H9 (cell line): Measurements from ENCODE around the gene LYVE1. TPM values are rescaled to one million over a fixed set of nuclear protein-coding genes. Genes with fewer than 3 reads are reported as not detected.

Experiments
- DNase-seq: peaks from one replicate; pipeline ENCODE4 v3.0.0-alpha.2; 2017
- H2AFZ ChIP-seq: one replicate; pipeline ENCODE4 v1.6.1; 2013; ENCODE audit warnings: mild to moderate bottlenecking, low read length, control low read depth, moderate library complexity
- H2AK5ac ChIP-seq: 2 replicates; pipeline ENCODE4 v1.6.1; 2013; ENCODE audit warnings: low read length, control low read depth, mixed read lengths; ENCODE audit not compliant: insufficient read length
- H2BK120ac ChIP-seq: one replicate; pipeline ENCODE4 v1.6.1; 2013; ENCODE audit warnings: low read depth, mild to moderate bottlenecking, low read length, control low read depth, inconsistent platforms; ENCODE audit not compliant: poor library complexity, severe bottlenecking
- H2BK12ac ChIP-seq: 2 replicates; pipeline ENCODE4 v1.6.1; 2013; ENCODE audit warnings: low read length, control low read depth, mixed read lengths, low read depth; ENCODE audit not compliant: insufficient read length
- H2BK15ac ChIP-seq: 2 replicates; pipeline ENCODE4 v1.6.1; 2013; ENCODE audit warnings: low read depth, low read length, control low read depth
- H2BK20ac ChIP-seq: one replicate; pipeline ENCODE4 v1.6.1; 2013; ENCODE audit warnings: low read depth, mild to moderate bottlenecking, low read length, control low read depth, inconsistent platforms; ENCODE audit not compliant: poor library complexity, severe bottlenecking
- H2BK5ac ChIP-seq: 2 replicates; pipeline ENCODE4 v1.6.1; 2013; ENCODE audit warnings: low read length, control low read depth, mixed read lengths; ENCODE audit not compliant: insufficient read length
- H3K14ac ChIP-seq: 2 replicates; pipeline ENCODE4 v1.6.1; 2013; ENCODE audit warnings: low read length, control low read depth; ENCODE audit not compliant: insufficient read depth
- H3K18ac ChIP-seq: 2 replicates; pipeline ENCODE4 v1.6.1; 2013; ENCODE audit warnings: low read depth, mild to moderate bottlenecking, mixed read lengths, low read length, control low read depth; ENCODE audit not compliant: insufficient read length
- H3K23ac ChIP-seq: 2 replicates; pipeline ENCODE4 v1.6.1; 2013; ENCODE audit warnings: low read length, control low read depth, mixed read lengths, low read depth; ENCODE audit not compliant: insufficient read length
- H3K23me2 ChIP-seq: 2 replicates; pipeline ENCODE4 v1.6.1; 2013; ENCODE audit warnings: low read depth, mild to moderate bottlenecking, mixed read lengths, low read length, control low read depth; ENCODE audit not compliant: insufficient read length, poor library complexity, severe bottlenecking
- H3K27ac ChIP-seq: 2 replicates; pipeline ENCODE4 v1.5.1; 2013; ENCODE audit warnings: low read length, control low read depth, mixed read lengths, low read depth; ENCODE audit not compliant: insufficient read length
- H3K27me3 ChIP-seq: 2 replicates; pipeline ENCODE4 v1.6.1; 2013; ENCODE audit warnings: low read length, control low read depth, inconsistent platforms; ENCODE audit not compliant: insufficient read depth
- H3K4ac ChIP-seq: 2 replicates; pipeline ENCODE4 v1.6.1; 2013; ENCODE audit warnings: low read depth, mild to moderate bottlenecking, control low read depth, inconsistent platforms, low read length, moderate library complexity
- H3K4me1 ChIP-seq: 2 replicates; pipeline ENCODE4 v1.6.1; 2013; ENCODE audit warnings: low read length, control low read depth, inconsistent platforms; ENCODE audit not compliant: insufficient read depth
- H3K4me2 ChIP-seq: 2 replicates; pipeline ENCODE4 v1.6.1; 2013; ENCODE audit warnings: low read length, control low read depth, mixed read lengths; ENCODE audit not compliant: insufficient read length, insufficient read depth
- H3K56ac ChIP-seq: 2 replicates; pipeline ENCODE4 v1.6.1; 2013; ENCODE audit warnings: low read depth, mild to moderate bottlenecking, mixed read lengths, low read length, control low read depth; ENCODE audit not compliant: insufficient read length
- H3K79me1 ChIP-seq: 2 replicates; pipeline ENCODE4 v1.6.1; 2013; ENCODE audit warnings: low read depth, mild to moderate bottlenecking, moderate library complexity, low read length, control low read depth, inconsistent platforms; ENCODE audit not compliant: insufficient read depth, poor library complexity, severe bottlenecking
- H3K79me2 ChIP-seq: 2 replicates; pipeline ENCODE4 v1.6.1; 2013; ENCODE audit warnings: low read length, control low read depth, inconsistent platforms; ENCODE audit not compliant: insufficient read depth
- H3K9ac ChIP-seq: 2 replicates; pipeline ENCODE4 v1.6.1; 2013; ENCODE audit warnings: low read length, control low read depth, mixed read lengths; ENCODE audit not compliant: insufficient read length; ENCODE audit errors: extremely low read depth
- H3K9me3 ChIP-seq: one replicate; pipeline ENCODE4 v1.6.1; 2013; ENCODE audit warnings: low read depth, low read length, inconsistent platforms; ENCODE audit not compliant: control insufficient read depth
- H3T11ph ChIP-seq: one replicate; pipeline ENCODE4 v1.6.1; 2013; ENCODE audit warnings: mild to moderate bottlenecking, low read length, control low read depth, inconsistent platforms
- H4K20me1 ChIP-seq: one replicate; pipeline ENCODE4 v1.6.1; 2013; ENCODE audit not compliant: control insufficient read depth, insufficient read length, insufficient read depth
- H4K5ac ChIP-seq: 2 replicates; pipeline ENCODE4 v1.6.1; 2013; ENCODE audit warnings: low read depth, mild to moderate bottlenecking, mixed read lengths, low read length, control low read depth; ENCODE audit not compliant: insufficient read length
- H4K8ac ChIP-seq: replicated peaks from 2 replicates; pipeline ENCODE4 v1.6.1; 2013; ENCODE audit warnings: low read length, control low read depth, mixed read lengths, low read depth; ENCODE audit not compliant: insufficient read length
- H4K91ac ChIP-seq: 2 replicates; pipeline ENCODE4 v1.6.1; 2013; ENCODE audit warnings: low read depth, mild to moderate bottlenecking, moderate library complexity, mixed read lengths, low read length, control low read depth; ENCODE audit not compliant: insufficient read length
- H3K27ac Mint-ChIP-seq, 3 experiments: 2 replicates in 2 of 3; 3 replicates in 1 of 3; pipeline ENCODE4 v1.8.0; 2020 to 2021; ENCODE audit warnings: mixed read lengths in 3 of 3, mild to moderate bottlenecking in 1 of 3, moderate library complexity in 1 of 3
- H3K27me3 Mint-ChIP-seq: 2 replicates; pipeline ENCODE4 v1.8.0; 2021; ENCODE audit warnings: low read depth, mild to moderate bottlenecking, moderate library complexity, mixed read lengths
- H3K36me3 Mint-ChIP-seq, 3 experiments: 2 replicates in 2 of 3; 3 replicates in 1 of 3; pipeline ENCODE4 v1.8.0; 2020 to 2021; ENCODE audit warnings: low read depth in 3 of 3, mixed read lengths in 3 of 3; ENCODE audit not compliant: insufficient read depth in 1 of 3
- H3K4me1 Mint-ChIP-seq, 2 experiments: 2 replicates each; pipeline ENCODE4 v1.8.0; 2020; ENCODE audit warnings: mixed read lengths in 2 of 2
- H3K4me3 Mint-ChIP-seq, 2 experiments: 2 replicates in 1 of 2; 3 replicates in 1 of 2; pipeline ENCODE4 v1.8.0; 2020 to 2021; ENCODE audit warnings: mild to moderate bottlenecking in 2 of 2, mixed read lengths in 2 of 2, moderate library complexity in 1 of 2
- H3K9me3 Mint-ChIP-seq, 2 experiments: 2 replicates in 1 of 2; 3 replicates in 1 of 2; pipeline ENCODE4 v1.8.0; 2020; ENCODE audit warnings: mild to moderate bottlenecking in 2 of 2, mixed read lengths in 2 of 2, moderate library complexity in 1 of 2
- CTCF ChIP-seq: fragments of 200-600 bp; sonication (generic); conservative IDR thresholded peaks from 3 replicates; pipeline ENCODE4 v1.8.0; 2021; ENCODE audit warnings: antibody characterized with exemption, mild to moderate bottlenecking
- WGBS: extraction: QIAGEN DNeasy Blood & Tissue Kit; methylation state at CpG from one replicate; pipeline ENCODE4 v1.1.7; 2013; ENCODE audit warnings: missing lambda C conversion rate, low lambda C conversion rate, mixed read lengths; ENCODE audit not compliant: insufficient read length; ENCODE audit errors: extremely low coverage; 5-methylcytosine and 5-hydroxymethylcytosine counted together
- total RNA-seq: library from RNA; stranded (reverse); gene quantifications from 2 replicates; pipeline ENCODE4 v1.2.1, GENCODE V29; 2021

The LYVE1 gene
- total RNA-seq, 1 experiment from 2014 or later = not detected

DNA sequence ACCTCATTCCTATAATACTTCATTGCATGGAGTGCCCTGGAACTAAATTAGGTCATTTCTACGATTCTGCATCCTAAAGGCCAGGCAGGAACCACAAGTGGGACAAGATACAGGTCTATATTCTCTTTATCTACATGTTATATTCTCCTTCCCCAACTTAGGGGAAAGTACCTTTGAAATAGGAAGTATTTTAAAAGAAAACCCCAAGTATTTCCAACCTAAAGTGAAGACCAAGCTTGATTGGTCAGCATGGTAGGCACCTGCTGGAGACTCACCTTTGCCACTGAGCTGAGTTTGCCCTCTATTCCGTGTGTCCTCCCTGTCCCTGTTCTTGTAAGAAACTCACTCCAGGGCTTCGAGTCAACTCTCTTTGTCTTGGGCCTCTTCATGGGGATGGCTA lies 11.2 kb upstream of the LYVE1 start:
- H3K27ac Mint-ChIP-seq = no peak overlapping the region
- Histone ChIP-seq H3K4ac (no peak overlapping the region), H2AK5ac (no peak overlapping the region), H3K9me3 (no peaks in the 10 kb centered on the region), H3K27me3 (no peaks in the 10 kb centered on the region), H3T11ph (no peak overlapping the region), H2BK12ac (no peak overlapping the region), H3K56ac (no peak overlapping the region), H2AFZ (no peak overlapping the region), H4K20me1 (no peaks in the 10 kb centered on the region), H4K8ac (no peak overlapping the region), H3K79me2 (no peaks in the 10 kb centered on the region), H3K79me1 (no peaks in the 10 kb centered on the region), H3K4me2 (no peak overlapping the region), H3K9ac (no peak overlapping the region), H3K23ac (no peak overlapping the region), H4K5ac (no peak overlapping the region), H3K14ac (no peak overlapping the region), H3K23me2 (no peaks in the 10 kb centered on the region), H4K91ac (no peak overlapping the region), H2BK15ac (no peak overlapping the region), H3K4me1 (no peaks in the 10 kb centered on the region), H3K18ac (no peak overlapping the region), H2BK20ac (no peak overlapping the region), H3K27ac (no peak overlapping the region), H2BK120ac (no peak overlapping the region), H2BK5ac (no peak overlapping the region)
- DNase-seq = no peak
- H3K4me3 Mint-ChIP-seq = no peak overlapping the region
- no peaks in the 10 kb centered on the region for H3K27me3 Mint-ChIP-seq
- peaks cover 5% of the 10 kb centered on the region in 2 experiments; a peak in 2 of 4 replicates for H3K4me1 Mint-ChIP-seq
- TF ChIP-seq CTCF = no peak
- WGBS = no CpG with 5 or more reads among the region's 3 CpGs
- no peaks in the 10 kb centered on the region for H3K9me3 Mint-ChIP-seq
- H3K36me3 Mint-ChIP-seq = peaks cover 0 to 4% (median 0%) of the 10 kb centered on the region in 3 experiments; a peak in 1 of 7 replicates
